Liver (tissue), 9 donors: ENCODE data around the gene CENPV. TPM values are rescaled to one million over a fixed set of nuclear protein-coding genes. Genes with fewer than 3 reads are reported as not detected.

Experiments
- DNase-seq: peaks from one replicate; pipeline ENCODE4 v3.0.0-alpha.2; 2017; ENCODE audit warnings: low spot score
- H3K27ac ChIP-seq, 2 donors: one replicate each; pipeline ENCODE4 v1.7.0; 2013; ENCODE audit warnings: inconsistent platforms in 2 of 2, low read length in 2 of 2, control low read depth in 1 of 2, low read depth in 1 of 2, mild to moderate bottlenecking in 1 of 2
- H3K27me3 ChIP-seq, 4 donors: one replicate each; pipeline versions ENCODE4 v1.6.1 to v1.7.0; 2013; ENCODE audit warnings: low read length in 3 of 4, inconsistent platforms in 1 of 4, mild to moderate bottlenecking in 1 of 4, moderate library complexity in 1 of 4; ENCODE audit not compliant: control insufficient read depth in 4 of 4, insufficient read depth in 4 of 4
- H3K36me3 ChIP-seq, 4 donors: one replicate each; pipeline versions ENCODE4 v1.6.1 to v1.7.0; 2013; ENCODE audit warnings: low read length in 3 of 4, mild to moderate bottlenecking in 3 of 4, low read depth in 1 of 4, moderate library complexity in 1 of 4; ENCODE audit not compliant: control insufficient read depth in 4 of 4, insufficient read depth in 3 of 4
- H3K4me1 ChIP-seq, 4 donors: one replicate each; pipeline versions ENCODE4 v1.6.1 to v1.7.0; 2013; ENCODE audit warnings: low read length in 3 of 4, mild to moderate bottlenecking in 3 of 4, moderate library complexity in 1 of 4; ENCODE audit not compliant: control insufficient read depth in 4 of 4, insufficient read depth in 4 of 4
- H3K4me3 ChIP-seq, 3 donors: one replicate each; pipeline versions ENCODE4 v1.6.1 to v1.7.0; 2013; ENCODE audit warnings: low read length in 3 of 3, control low read depth in 1 of 3, low read depth in 1 of 3, mild to moderate bottlenecking in 1 of 3
- H3K9ac ChIP-seq, 2 donors: one replicate each; pipeline ENCODE4 v1.7.0; 2013; ENCODE audit warnings: low read length in 2 of 2, mild to moderate bottlenecking in 2 of 2, moderate library complexity in 2 of 2, control low read depth in 1 of 2, low read depth in 1 of 2
- H3K9me3 ChIP-seq, 4 donors: one replicate each; pipeline versions ENCODE4 v1.6.1 to v1.7.0; 2013; ENCODE audit warnings: low read length in 3 of 4; ENCODE audit not compliant: control insufficient read depth in 4 of 4
- ATF3 ChIP-seq: IDR thresholded peaks from 2 replicates; pipeline ENCODE4 v1.6.1; 2016; ENCODE audit warnings: antibody characterized with exemption
- EGR1 ChIP-seq, 2 donors: IDR thresholded peaks; 2 replicates each; pipeline ENCODE4 v1.6.1; 2016 to 2018; ENCODE audit warnings: antibody characterized with exemption in 2 of 2, low read depth in 2 of 2
- FOXA1 ChIP-seq: IDR thresholded peaks from 2 replicates; pipeline ENCODE4 v1.6.1; 2016; ENCODE audit warnings: antibody characterized with exemption
- GABPA ChIP-seq, 2 donors: IDR thresholded peaks in 1 of 2; conservative IDR thresholded peaks in 1 of 2; 2 replicates each; pipeline ENCODE4 v1.6.1; 2016; ENCODE audit warnings: antibody characterized with exemption in 2 of 2, mild to moderate bottlenecking in 1 of 2, moderate library complexity in 1 of 2
- HNF4A ChIP-seq, 2 donors: conservative IDR thresholded peaks; 2 replicates each; pipeline ENCODE4 v1.6.1; 2016; ENCODE audit warnings: antibody characterized with exemption in 2 of 2, mild to moderate bottlenecking in 2 of 2
- HNF4G ChIP-seq: IDR thresholded peaks from 2 replicates; pipeline ENCODE4 v1.6.1; 2016; ENCODE audit warnings: antibody characterized with exemption
- JUND ChIP-seq, 2 donors: IDR thresholded peaks; 2 replicates each; pipeline ENCODE4 v1.6.1; 2016; ENCODE audit warnings: antibody characterized with exemption in 2 of 2
- NR2F2 ChIP-seq: IDR thresholded peaks from 2 replicates; pipeline ENCODE4 v1.6.1; 2016; ENCODE audit warnings: antibody characterized with exemption
- RAD21 ChIP-seq, 2 donors: IDR thresholded peaks; 2 replicates each; pipeline ENCODE4 v1.6.1; 2016; ENCODE audit warnings: antibody characterized with exemption in 2 of 2, mild to moderate bottlenecking in 2 of 2
- SP1 ChIP-seq: IDR thresholded peaks from 2 replicates; pipeline ENCODE4 v1.6.1; 2018; ENCODE audit warnings: antibody characterized with exemption, mild to moderate bottlenecking
- TAF1 ChIP-seq: conservative IDR thresholded peaks from 2 replicates; pipeline ENCODE4 v1.6.1; 2016; ENCODE audit warnings: antibody characterized with exemption, mild to moderate bottlenecking
- YY1 ChIP-seq: IDR thresholded peaks from 2 replicates; pipeline ENCODE4 v1.6.1; 2016; ENCODE audit warnings: antibody characterized with exemption, mild to moderate bottlenecking
- ZBTB33 ChIP-seq: IDR thresholded peaks from 2 replicates; pipeline ENCODE4 v1.6.1; 2016; ENCODE audit warnings: antibody characterized with exemption
- WGBS: extraction: QIAGEN DNeasy Blood & Tissue Kit; methylation state at CpG from one replicate; pipeline ENCODE4 v1.1.7; 2013; 5-methylcytosine and 5-hydroxymethylcytosine counted together
- polyA plus RNA-seq, 2 donors: library from polyadenylated mRNA; stranded (reverse) in 1 of 2; unstranded in 1 of 2; fragments of 200-250 nt in 1 of 2; fragments of >200 nt in 1 of 2; fragmentation: Nextera tagmentation in 1 of 2; extraction: Ambion mirVana in 1 of 2; gene quantifications; one replicate each; pipeline versions ENCODE4 v1.2.1 to v1.2.3, GENCODE V29; 2013 to 2015
- total RNA-seq, 2 donors: library from RNA; depleted of rRNA; stranded (reverse); fragments of >200 nt; gene quantifications; one replicate each; pipeline ENCODE4 v1.2.3, GENCODE V29; 2014
- TF ChIP-seq, protein P1 (sequence below): IDR thresholded peaks from 2 replicates; pipeline ENCODE4 v1.6.1; 2016; ENCODE audit warnings: antibody characterized with exemption
- TF ChIP-seq, protein P2 (sequence below): IDR thresholded peaks from 2 replicates; pipeline ENCODE4 v1.6.1; 2016; ENCODE audit warnings: antibody characterized with exemption, mild to moderate bottlenecking
- donor health status: healthy.
- donor health status: healthy.
- donor health status: healthy.
- donor health status: healthy.
- donor health status: healthy.

The CENPV gene
- total and polyA plus RNA-seq, 4 donors = 13.1 to 24.3 (median 18.2) TPM

- H3K4me3 ChIP-seq = no peak overlapping the region
- peaks cover 2 to 16% (median 11%) of the 10 kb centered on the region in 4 donors for H3K4me1 ChIP-seq
- TF ChIP-seq, protein P1, sequence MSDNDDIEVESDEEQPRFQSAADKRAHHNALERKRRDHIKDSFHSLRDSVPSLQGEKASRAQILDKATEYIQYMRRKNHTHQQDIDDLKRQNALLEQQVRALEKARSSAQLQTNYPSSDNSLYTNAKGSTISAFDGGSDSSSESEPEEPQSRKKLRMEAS = no peak
- no peak for TF ChIP-seq GABPA (IDR thresholded peaks at IDR 0.05 in 1 of 2, conservative IDR thresholded peaks at IDR 0.05 in 1 of 2)
- TF ChIP-seq, protein P2, sequence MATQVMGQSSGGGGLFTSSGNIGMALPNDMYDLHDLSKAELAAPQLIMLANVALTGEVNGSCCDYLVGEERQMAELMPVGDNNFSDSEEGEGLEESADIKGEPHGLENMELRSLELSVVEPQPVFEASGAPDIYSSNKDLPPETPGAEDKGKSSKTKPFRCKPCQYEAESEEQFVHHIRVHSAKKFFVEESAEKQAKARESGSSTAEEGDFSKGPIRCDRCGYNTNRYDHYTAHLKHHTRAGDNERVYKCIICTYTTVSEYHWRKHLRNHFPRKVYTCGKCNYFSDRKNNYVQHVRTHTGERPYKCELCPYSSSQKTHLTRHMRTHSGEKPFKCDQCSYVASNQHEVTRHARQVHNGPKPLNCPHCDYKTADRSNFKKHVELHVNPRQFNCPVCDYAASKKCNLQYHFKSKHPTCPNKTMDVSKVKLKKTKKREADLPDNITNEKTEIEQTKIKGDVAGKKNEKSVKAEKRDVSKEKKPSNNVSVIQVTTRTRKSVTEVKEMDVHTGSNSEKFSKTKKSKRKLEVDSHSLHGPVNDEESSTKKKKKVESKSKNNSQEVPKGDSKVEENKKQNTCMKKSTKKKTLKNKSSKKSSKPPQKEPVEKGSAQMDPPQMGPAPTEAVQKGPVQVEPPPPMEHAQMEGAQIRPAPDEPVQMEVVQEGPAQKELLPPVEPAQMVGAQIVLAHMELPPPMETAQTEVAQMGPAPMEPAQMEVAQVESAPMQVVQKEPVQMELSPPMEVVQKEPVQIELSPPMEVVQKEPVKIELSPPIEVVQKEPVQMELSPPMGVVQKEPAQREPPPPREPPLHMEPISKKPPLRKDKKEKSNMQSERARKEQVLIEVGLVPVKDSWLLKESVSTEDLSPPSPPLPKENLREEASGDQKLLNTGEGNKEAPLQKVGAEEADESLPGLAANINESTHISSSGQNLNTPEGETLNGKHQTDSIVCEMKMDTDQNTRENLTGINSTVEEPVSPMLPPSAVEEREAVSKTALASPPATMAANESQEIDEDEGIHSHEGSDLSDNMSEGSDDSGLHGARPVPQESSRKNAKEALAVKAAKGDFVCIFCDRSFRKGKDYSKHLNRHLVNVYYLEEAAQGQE = no peak
- no peak for TF ChIP-seq ATF3
- TF ChIP-seq HNF4G = no peak
- TF ChIP-seq HNF4A (conservative IDR thresholded peaks at IDR 0.05) = no peak
- no peak for TF ChIP-seq JUND (IDR thresholded peaks at IDR 0.05)
- TF ChIP-seq ZBTB33 = no peak
- no peak for TF ChIP-seq RAD21 (IDR thresholded peaks at IDR 0.05)
- TF ChIP-seq SP1 = no peak
- TF ChIP-seq YY1 = no peak
- TF ChIP-seq FOXA1 = no peak
- no peak for TF ChIP-seq EGR1 (IDR thresholded peaks at IDR 0.05; ENCODE audit: low read depth in 2 of 2)
- no peak for TF ChIP-seq NR2F2
- no peak for TF ChIP-seq TAF1
- H3K27ac ChIP-seq = no peak overlapping the region
- no peak overlapping the region for H3K9ac ChIP-seq
- no peaks in the 10 kb centered on the region for H3K9me3 ChIP-seq
- no peak for DNase-seq
- no peaks in the 10 kb centered on the region for H3K27me3 ChIP-seq
- 98% methylated on average over 5 of the region's 5 CpGs for WGBS
- peaks cover 0 to 16% (median 8%) of the 10 kb centered on the region in 4 donors for H3K36me3 ChIP-seq
Measured at GRCh38 chr17:16349431-16349830, 3.8 kb downstream of the CENPV start.

DNA sequence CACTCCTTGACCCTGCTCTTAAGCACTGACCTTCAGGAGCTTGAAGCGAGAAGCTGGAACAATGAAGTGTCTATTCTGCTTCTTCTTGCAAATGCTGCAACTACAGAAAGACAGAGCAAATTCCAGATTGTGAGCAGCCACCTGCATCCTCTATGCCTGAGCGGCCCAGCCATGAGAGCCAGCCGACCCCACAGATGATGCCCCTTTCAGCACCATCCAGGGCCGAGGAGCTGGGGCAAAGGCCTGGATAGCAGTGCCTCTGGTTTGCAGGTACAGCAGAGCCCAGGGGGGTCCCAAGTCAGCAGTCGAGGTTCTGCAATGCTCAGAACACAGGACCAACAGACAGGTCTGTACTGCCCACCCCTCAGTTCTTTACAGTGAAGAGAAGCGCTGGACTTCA lies 4.7 kb downstream of the CENPV start:
- no peak overlapping the region for H3K27ac ChIP-seq
- TF ChIP-seq, protein P2 = no peak
- TF ChIP-seq NR2F2 (no peak), RAD21 (IDR thresholded peaks at IDR 0.05) (no peak), JUND (IDR thresholded peaks at IDR 0.05) (no peak)
- no peak overlapping the region for H3K4me3 ChIP-seq
- H3K36me3 ChIP-seq = peaks cover 1 to 20% (median 10%) of the 10 kb centered on the region in 4 donors
- no peaks in the 10 kb centered on the region for H3K27me3 ChIP-seq
- DNase-seq = no peak
- H3K9me3 ChIP-seq = no peaks in the 10 kb centered on the region
- H3K9ac ChIP-seq = no peak overlapping the region
- peaks cover under 1 to 13% (median 10%) of the 10 kb centered on the region in 4 donors for H3K4me1 ChIP-seq
- 96% methylated on average over 6 of the region's 6 CpGs for WGBS
